ENCODE results near the gene USP47. TPM values are rescaled to one million over a fixed set of nuclear protein-coding genes. Genes with fewer than 3 reads are reported as not detected.

The USP47 gene
- total RNA-seq, 5 donors from 2014 or later (not counting 1 experiment from before 2014, with no cell fraction given): 49.3 to 77.6 (median 58.6) TPM

DNA sequence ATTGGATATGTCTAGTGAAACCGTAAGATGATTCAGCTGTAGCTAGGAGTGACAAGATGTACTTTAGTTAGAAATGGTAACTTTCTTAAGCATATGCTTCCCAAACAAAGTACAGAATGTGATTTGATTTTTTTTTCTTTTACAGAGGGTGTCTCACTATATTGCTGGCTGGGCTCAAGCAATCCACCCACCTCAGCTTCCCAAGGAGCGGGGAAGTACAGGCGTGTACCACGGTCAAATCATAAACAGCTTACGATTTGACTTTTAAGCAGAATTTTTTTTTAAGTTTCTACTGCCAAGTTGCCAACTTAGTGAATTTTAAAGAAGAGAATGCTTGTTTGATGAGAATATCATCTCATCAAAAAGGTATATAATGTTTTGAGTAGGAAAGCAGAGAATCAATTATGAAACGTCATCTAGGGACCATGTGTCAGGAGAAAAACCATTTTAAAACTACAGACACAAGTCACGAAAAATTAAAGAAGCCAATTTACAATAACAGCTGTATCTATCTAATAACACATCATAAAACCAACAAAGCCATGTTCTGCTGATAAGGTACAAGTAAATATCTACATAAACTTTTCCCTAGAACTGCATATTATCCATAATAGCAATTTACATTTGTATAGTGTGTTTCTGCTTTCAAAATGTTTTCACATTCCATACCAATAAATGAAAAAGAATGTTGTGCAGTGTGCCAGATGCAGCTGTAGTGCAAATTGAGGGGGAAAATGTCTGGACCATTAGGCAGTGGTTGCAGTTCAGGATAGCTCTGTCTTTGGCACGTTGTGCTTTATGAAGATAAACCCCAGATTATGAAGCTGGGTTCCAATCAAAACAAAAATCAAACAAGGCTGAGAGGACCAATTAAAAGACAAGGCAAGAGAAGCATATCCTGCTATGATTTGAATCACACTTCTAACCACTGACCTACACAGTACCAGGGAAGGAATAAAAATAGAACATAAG lies 33.7 kb upstream of the USP47 start:
- no peaks in the 10 kb centered on the region for H3K4me1 ChIP-seq (ENCODE audit: control insufficient read depth in 1 of 2, extremely low read depth in 1 of 2, insufficient read depth in 2 of 2, low read length in 2 of 2)
- H3K4me3 ChIP-seq (ENCODE audit: control insufficient read depth in 1 of 2, extremely low read depth in 1 of 2, low read length in 1 of 2): no peak overlapping the region
- ATAC-seq (replicated peaks in 1 of 4): no peak
- H3K27ac ChIP-seq (ENCODE audit: low read length): no peak overlapping the region
- no peaks in the 10 kb centered on the region for H3K9me3 ChIP-seq
- ChIA-PET POLR2A (no interaction called here), CTCF (interaction anchor here in 1 of 2 donors (0.7 to 1.6 kb wide), 2 partner anchors 41 to 597 kb away, joined by 3 to 5 read pairs; no protein-coding TSS in a partner anchor)
- Mint-ChIP-seq H3K27ac (no peak overlapping the region), H3K9me3 (no peaks in the 10 kb centered on the region), H3K27me3 (peaks cover 4 to 11% of the 10 kb centered on the region in 2 donors), H3K36me3 (no peaks in the 10 kb centered on the region), H3K4me3 (no peak overlapping the region), H3K4me1 (peaks cover 0 to 2% (median 0%) of the 10 kb centered on the region in 3 donors)
- WGBS (ENCODE audit: insufficient coverage): no CpG with 5 or more reads among the region's 8 CpGs
- no peak for DNase-seq
- peaks cover 0 to 9% of the 10 kb centered on the region in 2 experiments for H3K27me3 ChIP-seq (replicated peaks in 1 of 2; ENCODE audit: control insufficient read depth in 2 of 2, extremely low read depth in 1 of 2, insufficient read depth in 2 of 2, low read length in 1 of 2)
- no peaks in the 10 kb centered on the region for H3K36me3 ChIP-seq (ENCODE audit: control insufficient read depth in 2 of 2, extremely low read depth in 1 of 2, insufficient read depth in 1 of 2, low read length in 1 of 2)

DNA sequence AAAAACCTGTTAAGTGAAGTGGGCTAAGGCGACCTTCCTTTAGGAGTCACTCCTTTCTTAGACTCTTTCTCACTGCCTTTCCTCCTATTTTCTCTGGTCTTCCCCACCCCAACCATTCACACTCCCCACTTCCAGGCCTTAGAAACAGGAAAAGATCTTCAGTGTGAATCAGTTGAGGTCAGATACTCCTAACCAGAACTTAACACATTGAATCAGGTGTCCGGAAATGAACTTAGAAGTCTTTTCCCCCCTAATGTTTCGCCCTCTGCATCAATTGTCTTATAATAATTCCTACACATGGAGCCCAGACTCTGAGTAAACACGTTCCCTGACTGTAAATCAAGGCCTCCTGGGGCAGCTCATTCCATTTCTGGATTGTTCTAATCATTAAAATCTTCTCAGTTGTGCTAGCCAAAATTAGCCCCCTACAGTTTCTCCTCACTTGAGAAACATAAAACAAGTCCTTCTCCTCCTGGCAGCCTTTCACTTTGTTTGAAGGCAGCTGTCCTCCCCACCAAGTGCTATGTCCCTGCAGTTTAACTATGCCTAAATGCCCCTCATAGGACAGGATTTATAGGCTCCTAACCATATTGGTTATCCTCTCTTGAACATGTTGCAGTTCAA lies 32.7 kb upstream of the USP47 start:
- Mint-ChIP-seq H3K9me3 (no peaks in the 10 kb centered on the region), H3K4me3 (no peak overlapping the region), H3K36me3 (no peaks in the 10 kb centered on the region), H3K27ac (no peak overlapping the region), H3K4me1 (peaks cover 0 to 2% (median 0%) of the 10 kb centered on the region in 3 donors), H3K27me3 (peaks cover 2 to 11% of the 10 kb centered on the region in 2 donors)
- ATAC-seq (replicated peaks in 1 of 4) (no peak), DNase-seq (no peak)
- Histone ChIP-seq H3K4me3 (ENCODE audit: control insufficient read depth in 1 of 2, extremely low read depth in 1 of 2, low read length in 1 of 2) (no peak overlapping the region), H3K27me3 (replicated peaks in 1 of 2; ENCODE audit: control insufficient read depth in 2 of 2, extremely low read depth in 1 of 2, insufficient read depth in 2 of 2, low read length in 1 of 2) (peaks cover 0 to 9% of the 10 kb centered on the region in 2 experiments), H3K9me3 (no peaks in the 10 kb centered on the region), H3K36me3 (ENCODE audit: control insufficient read depth in 2 of 2, extremely low read depth in 1 of 2, insufficient read depth in 1 of 2, low read length in 1 of 2) (no peaks in the 10 kb centered on the region), H3K4me1 (ENCODE audit: control insufficient read depth in 1 of 2, extremely low read depth in 1 of 2, insufficient read depth in 2 of 2, low read length in 2 of 2) (no peaks in the 10 kb centered on the region), H3K27ac (ENCODE audit: low read length) (no peak overlapping the region)
- ChIA-PET POLR2A (no interaction called here), CTCF (no interaction called here)
- 73% methylated on average over 4 of the region's 4 CpGs for WGBS (ENCODE audit: insufficient coverage)

DNA sequence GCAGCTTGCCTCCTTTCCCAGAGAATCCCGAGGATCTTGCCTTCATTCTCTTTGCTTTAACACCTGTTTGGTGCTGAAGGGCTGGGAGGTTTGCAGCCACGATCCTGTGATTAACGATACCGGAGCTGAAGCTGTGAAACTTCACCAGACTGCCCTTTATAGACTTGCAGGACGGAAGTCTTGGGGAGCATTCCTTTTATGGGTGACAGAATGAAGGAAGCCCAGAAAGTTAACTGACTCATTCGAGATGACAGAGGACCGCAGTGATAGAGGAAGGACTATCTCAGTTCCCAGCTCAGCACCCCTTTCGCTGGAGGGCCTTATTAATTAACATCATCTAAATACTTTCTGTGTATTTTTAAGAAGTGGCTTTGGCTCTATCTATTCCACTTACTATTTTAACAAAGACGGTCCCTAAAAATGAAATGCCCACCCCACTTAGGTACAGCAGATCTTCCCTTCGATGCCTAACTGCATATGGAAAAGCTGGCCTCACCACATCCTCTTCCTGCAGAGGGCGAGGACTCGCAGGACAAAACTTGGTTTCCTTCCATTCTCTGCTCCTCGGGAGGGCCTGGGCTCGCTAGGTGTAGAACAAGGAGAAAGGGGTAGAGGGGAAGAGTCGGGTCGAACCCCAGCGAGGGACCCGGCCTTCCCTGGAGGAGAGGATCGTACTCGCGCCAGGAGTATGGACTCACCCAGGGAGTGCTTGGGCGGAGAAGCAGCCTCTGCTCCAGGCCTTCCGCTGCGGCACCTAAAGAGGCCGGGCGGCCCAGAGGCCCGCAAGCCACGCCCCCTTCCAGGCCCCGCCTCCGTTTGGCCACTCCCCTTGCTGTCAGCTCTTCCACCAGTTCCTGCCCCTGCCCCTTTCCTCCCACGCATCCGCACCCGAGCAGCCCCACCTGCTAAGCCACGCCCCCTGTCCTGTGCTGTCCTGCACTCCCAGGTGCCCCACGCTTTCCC lies 30.7 kb upstream of the USP47 start:
- Histone ChIP-seq H3K4me1 (ENCODE audit: control insufficient read depth in 1 of 2, extremely low read depth in 1 of 2, insufficient read depth in 2 of 2, low read length in 2 of 2) (no peaks in the 10 kb centered on the region), H3K9me3 (no peaks in the 10 kb centered on the region), H3K36me3 (ENCODE audit: control insufficient read depth in 2 of 2, extremely low read depth in 1 of 2, insufficient read depth in 1 of 2, low read length in 1 of 2) (no peaks in the 10 kb centered on the region), H3K27ac (ENCODE audit: low read length) (no peak overlapping the region), H3K4me3 (ENCODE audit: control insufficient read depth in 1 of 2, extremely low read depth in 1 of 2, low read length in 1 of 2) (no peak overlapping the region), H3K27me3 (replicated peaks in 1 of 2; ENCODE audit: control insufficient read depth in 2 of 2, extremely low read depth in 1 of 2, insufficient read depth in 2 of 2, low read length in 1 of 2) (peaks cover 0 to 9% of the 10 kb centered on the region in 2 experiments)
- Mint-ChIP-seq H3K4me1 (peaks cover 0 to 2% (median 0%) of the 10 kb centered on the region in 3 donors), H3K36me3 (no peaks in the 10 kb centered on the region), H3K27ac (no peak overlapping the region), H3K9me3 (no peaks in the 10 kb centered on the region), H3K27me3 (peaks cover 2 to 11% of the 10 kb centered on the region in 2 donors), H3K4me3 (no peak overlapping the region)
- 85% methylated on average over 22 of the region's 35 CpGs for WGBS (ENCODE audit: insufficient coverage)
- ChIA-PET POLR2A (no interaction called here), CTCF (no interaction called here)
- no peak for ATAC-seq (replicated peaks in 1 of 4)
- DNase-seq: no peak

DNA sequence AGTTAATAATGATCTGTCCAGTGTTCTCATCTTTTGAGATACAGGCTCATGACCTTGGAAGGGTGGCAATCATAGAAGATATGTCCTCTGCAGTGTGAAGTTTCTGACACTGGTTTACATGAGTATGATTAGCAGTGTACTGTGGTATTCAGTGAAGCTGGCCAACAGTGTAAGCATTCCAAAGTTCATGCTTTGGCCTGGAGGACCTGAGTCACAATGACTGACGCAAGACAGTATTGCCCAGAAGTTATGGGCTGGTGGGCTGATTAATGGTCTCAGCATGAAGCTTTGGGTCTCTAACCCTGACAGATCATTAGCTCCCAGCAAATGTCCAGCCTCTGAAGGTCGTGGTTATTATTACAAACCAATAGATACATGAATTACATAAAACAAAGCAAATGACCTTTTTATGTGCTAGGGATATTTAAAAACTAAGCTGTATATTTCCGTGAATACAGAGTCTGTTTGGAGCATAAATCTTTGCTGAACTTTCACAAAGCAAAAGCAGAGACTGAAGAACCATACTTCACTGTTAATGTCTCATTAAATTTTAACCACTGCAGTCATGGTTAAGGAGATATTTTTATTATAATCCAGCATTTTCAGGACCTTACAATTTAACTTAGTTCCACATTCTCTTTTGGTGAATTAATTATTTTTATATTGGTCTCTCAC lies 28.3 kb upstream of the USP47 start:
- H3K4me3 Mint-ChIP-seq: no peak overlapping the region
- H3K27ac Mint-ChIP-seq: no peak overlapping the region
- H3K4me1 Mint-ChIP-seq: peaks cover 0 to 2% (median 0%) of the 10 kb centered on the region in 3 donors
- no peaks in the 10 kb centered on the region for H3K36me3 ChIP-seq (ENCODE audit: control insufficient read depth in 2 of 2, extremely low read depth in 1 of 2, insufficient read depth in 1 of 2, low read length in 1 of 2)
- no peaks in the 10 kb centered on the region for H3K9me3 Mint-ChIP-seq
- H3K27ac ChIP-seq (ENCODE audit: low read length): no peak overlapping the region
- H3K9me3 ChIP-seq: no peaks in the 10 kb centered on the region
- ATAC-seq (replicated peaks in 1 of 4) (no peak), DNase-seq (no peak)
- 100% methylated on average over 1 of the region's 3 CpGs for WGBS (ENCODE audit: insufficient coverage)
- peaks cover 0 to 9% of the 10 kb centered on the region in 2 experiments for H3K27me3 ChIP-seq (replicated peaks in 1 of 2; ENCODE audit: control insufficient read depth in 2 of 2, extremely low read depth in 1 of 2, insufficient read depth in 2 of 2, low read length in 1 of 2)
- H3K4me3 ChIP-seq (ENCODE audit: control insufficient read depth in 1 of 2, extremely low read depth in 1 of 2, low read length in 1 of 2): no peak overlapping the region
- ChIA-PET CTCF (interaction anchor here in 1 of 2 donors (0.9 kb wide), 1 partner anchor 12 kb away, joined by 3 read pairs; no protein-coding TSS in a partner anchor), POLR2A (interaction anchor here in 1 of 2 donors (0.5 kb wide), 1 partner anchor 44 kb away, joined by 5 read pairs; no protein-coding TSS in a partner anchor)
- H3K27me3 Mint-ChIP-seq: peaks cover 5 to 16% of the 10 kb centered on the region in 2 donors
- H3K4me1 ChIP-seq (ENCODE audit: control insufficient read depth in 1 of 2, extremely low read depth in 1 of 2, insufficient read depth in 2 of 2, low read length in 2 of 2): no peaks in the 10 kb centered on the region
- H3K36me3 Mint-ChIP-seq: no peaks in the 10 kb centered on the region

DNA sequence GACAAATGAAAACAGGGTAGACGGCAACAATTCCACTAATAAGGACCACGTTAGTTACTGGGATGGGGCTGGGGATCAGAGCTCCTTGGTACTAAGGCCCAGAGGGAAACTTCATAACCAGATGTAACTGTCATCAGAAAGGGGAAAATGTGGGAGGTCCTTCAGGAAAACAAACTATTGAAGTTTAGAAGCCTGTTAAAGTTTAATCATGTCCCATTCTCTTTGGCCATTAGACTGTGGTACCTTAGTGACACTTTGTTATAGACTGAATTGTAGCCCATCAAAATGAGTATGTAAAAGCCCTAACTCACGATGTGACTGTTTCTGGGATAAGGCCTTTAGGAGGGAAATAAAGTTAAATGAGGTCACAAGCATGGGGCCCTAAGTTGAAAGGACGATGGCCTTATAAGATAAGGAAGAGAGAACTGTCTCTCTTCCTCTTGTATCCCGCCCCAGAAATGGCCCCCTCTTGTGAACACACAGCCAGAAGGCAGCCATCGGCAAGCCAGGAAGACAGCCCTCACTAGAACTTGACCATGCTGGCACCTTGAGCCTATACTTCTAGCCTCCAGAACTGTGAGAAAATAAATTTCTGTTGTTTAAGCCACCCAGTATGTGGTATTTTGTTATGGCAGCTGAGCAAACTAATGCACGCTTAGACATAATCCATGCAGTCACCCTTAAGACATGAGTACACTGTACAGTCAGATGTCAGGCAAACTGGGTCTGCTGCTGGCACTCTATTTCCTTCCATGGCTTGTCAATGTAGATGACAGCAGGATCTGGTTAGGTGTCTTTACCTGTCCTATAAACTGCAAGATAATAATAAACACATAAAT lies 26.9 kb upstream of the USP47 start:
- Mint-ChIP-seq H3K4me1 (no peaks in the 10 kb centered on the region), H3K4me3 (no peak overlapping the region), H3K27ac (no peak overlapping the region), H3K9me3 (no peaks in the 10 kb centered on the region), H3K27me3 (peaks cover 6 to 18% of the 10 kb centered on the region in 2 donors), H3K36me3 (no peaks in the 10 kb centered on the region)
- no peaks in the 10 kb centered on the region for H3K36me3 ChIP-seq (ENCODE audit: control insufficient read depth in 2 of 2, extremely low read depth in 1 of 2, insufficient read depth in 1 of 2, low read length in 1 of 2)
- H3K4me1 ChIP-seq (ENCODE audit: control insufficient read depth in 1 of 2, extremely low read depth in 1 of 2, insufficient read depth in 2 of 2, low read length in 2 of 2): no peaks in the 10 kb centered on the region
- ATAC-seq (replicated peaks in 1 of 4): no peak
- peaks cover 0 to 9% of the 10 kb centered on the region in 2 experiments for H3K27me3 ChIP-seq (replicated peaks in 1 of 2; ENCODE audit: control insufficient read depth in 2 of 2, extremely low read depth in 1 of 2, insufficient read depth in 2 of 2, low read length in 1 of 2)
- no peaks in the 10 kb centered on the region for H3K9me3 ChIP-seq
- POLR2A ChIA-PET: interaction anchor here in 1 of 2 donors (0.6 kb wide), 1 partner anchor 1366 kb away, joined by 3 read pairs; no protein-coding TSS in a partner anchor
- 90% methylated on average over 2 of the region's 7 CpGs for WGBS (ENCODE audit: insufficient coverage)
- H3K4me3 ChIP-seq (ENCODE audit: control insufficient read depth in 1 of 2, extremely low read depth in 1 of 2, low read length in 1 of 2): no peak overlapping the region
- DNase-seq: no peak
- H3K27ac ChIP-seq (ENCODE audit: low read length): no peak overlapping the region
- CTCF ChIA-PET: no interaction called here
